OCI-LY7 (cell line): ENCODE measurements around the gene EDNRA. TPM values are rescaled to one million over a fixed set of nuclear protein-coding genes. Genes with fewer than 3 reads are reported as not detected.

Source experiments
- BruUV-seq: library from RNA; stranded (reverse); fragments of 400-500 nt; replicated peaks from 2 replicates; lab custom pipeline; 2021; lab: Mats Ljungman, UMichigan
- CTCF ChIA-PET: fragments of 300-600 bp; sonication (Branson Sonifier 250); formaldehyde crosslinking; loops from one replicate; lab custom pipeline; 2022; ENCODE audit warnings: antibody characterized with exemption; ENCODE audit not compliant: unreplicated experiment; lab: Charles Lee
- POLR2A ChIA-PET: fragments of 300-600 bp; sonication (Branson Sonifier 250); formaldehyde crosslinking; loops from one replicate; lab custom pipeline; 2022; ENCODE audit warnings: antibody characterized with exemption; lab: Charles Lee
- DNase-seq: peaks from one replicate; pipeline ENCODE4 v3.0.0-alpha.2; 2015; ENCODE audit warnings: low spot score
- H2AFZ ChIP-seq: fragments of 200-600 bp; sonication (generic), shearing (Covaris generic); 2 replicates; pipeline ENCODE4 v1.6.1; 2014; ENCODE audit warnings: mild to moderate bottlenecking, antibody characterized with exemption, low read length, moderate library complexity
- H3K27ac ChIP-seq: fragments of 200-600 bp; sonication (generic); 2 replicates; pipeline ENCODE4 v1.5.1; 2014; ENCODE audit warnings: mixed run types, low read depth, mild to moderate bottlenecking, moderate library complexity, low read length, inconsistent platforms; ENCODE audit not compliant: poor library complexity, severe bottlenecking
- H3K36me3 ChIP-seq: fragments of 200-600 bp; sonication (generic); 2 replicates; pipeline ENCODE4 v1.6.1; 2014; ENCODE audit warnings: mild to moderate bottlenecking, antibody characterized with exemption, low read length, moderate library complexity, mixed read lengths; ENCODE audit not compliant: insufficient read depth
- H3K4me1 ChIP-seq: fragments of 200-600 bp; sonication (generic); 2 replicates; pipeline ENCODE4 v1.5.1; 2014; ENCODE audit warnings: mild to moderate bottlenecking, low read length; ENCODE audit not compliant: insufficient read depth, poor library complexity, severe bottlenecking
- H3K4me2 ChIP-seq: fragments of 200-600 bp; sonication (generic); 2 replicates; pipeline ENCODE4 v1.6.1; 2014; ENCODE audit warnings: mild to moderate bottlenecking, low read length
- H3K4me3 ChIP-seq: fragments of 200-600 bp; sonication (generic); 2 replicates; pipeline ENCODE4 v1.5.1; 2014; ENCODE audit warnings: mild to moderate bottlenecking, low read depth, low read length; ENCODE audit not compliant: poor library complexity, severe bottlenecking
- H3K79me2 ChIP-seq: fragments of 200-600 bp; sonication (generic); 2 replicates; pipeline ENCODE4 v1.6.1; 2016; ENCODE audit warnings: low read depth, mild to moderate bottlenecking, low read length, moderate library complexity, mixed read lengths; ENCODE audit not compliant: insufficient read depth
- H3K9me2 ChIP-seq: fragments of 200-600 bp; sonication (generic); 2 replicates; pipeline ENCODE4 v1.6.1; 2016; ENCODE audit warnings: mild to moderate bottlenecking, low read length, mixed read lengths; ENCODE audit not compliant: insufficient read depth
- H3K9me3 ChIP-seq: fragments of 200-600 bp; sonication (generic); 2 replicates; pipeline ENCODE4 v1.6.1; 2014; ENCODE audit warnings: mild to moderate bottlenecking, mixed run types, low read length, mixed read lengths
- H4K20me1 ChIP-seq: fragments of 200-600 bp; sonication (generic); 2 replicates; pipeline ENCODE4 v1.6.1; 2014; ENCODE audit warnings: mild to moderate bottlenecking, antibody characterized with exemption, low read length, moderate library complexity, mixed read lengths; ENCODE audit not compliant: insufficient read depth
- CTCF ChIP-seq: fragments of 200-600 bp; sonication (generic); conservative IDR thresholded peaks from 2 replicates; pipeline ENCODE4 v1.5.1; 2014; ENCODE audit warnings: mild to moderate bottlenecking, antibody characterized with exemption, low read length, moderate library complexity, mixed read lengths
- EZH2phosphoT487 ChIP-seq: fragments of 200-600 bp; sonication (generic); IDR thresholded peaks from 2 replicates; pipeline ENCODE4 v1.6.1; 2018; ENCODE audit warnings: low read depth, borderline replicate concordance, mild to moderate bottlenecking, mixed run types, antibody characterized with exemption, low read length, moderate library complexity, mixed read lengths
- intact Hi-C: fragments of 100-400 bp; cut with micrococcal nuclease; formaldehyde crosslinking; loops from one replicate; pipeline ENCODE4 v1.10.0; 2022; ENCODE audit not compliant: unreplicated experiment
- total RNA-seq, 2 experiments: library from RNA; depleted of rRNA in 1 of 2; stranded (reverse); fragments of >200 nt in 1 of 2; shearing (Covaris generic) in 1 of 2; gene quantifications; 2 replicates each; pipeline ENCODE4 v1.2.3, GENCODE V29; 2014 to 2022

EDNRA gene
- total RNA-seq, 2 experiments from 2014 or later, result not detected

GRCh38 chr4:147548256-147548655 is 67.4 kb downstream of the EDNRA start:
- H3K4me1 ChIP-seq, result no peaks in the 10 kb centered on the region
- TF ChIP-seq CTCF (no peak), EZH2phosphoT487 (no peak)
- POLR2A ChIA-PET, result interaction anchor here (0.7 to 0.8 kb wide), 2 partner anchors 69 to 405 kb away, joined by 3 to 4 read pairs; partner anchors contain the start of gene TMEM184C
- DNase-seq, result no peak
- intact Hi-C loops, result no loop called here
- no peak overlapping the region for H3K4me2 ChIP-seq
- no peak overlapping the region for H3K27ac ChIP-seq
- no peaks in the 10 kb centered on the region for H3K36me3 ChIP-seq
- H3K79me2 ChIP-seq, result no peaks in the 10 kb centered on the region
- no peak overlapping the region for H2AFZ ChIP-seq
- H3K9me2 ChIP-seq, result no peaks in the 10 kb centered on the region
- CTCF ChIA-PET, result no interaction called here
- no TSS peak for BruUV-seq
- no peaks in the 10 kb centered on the region for H3K9me3 ChIP-seq
- no peaks in the 10 kb centered on the region for H4K20me1 ChIP-seq
- H3K4me3 ChIP-seq, result no peak overlapping the region

GRCh38 chr4:147550626-147551246 is 69.8 kb downstream of the EDNRA start:
- H2AFZ ChIP-seq, result no peak overlapping the region

More at GRCh38 chr4:147550626-147551246, 69.8 kb downstream of the EDNRA start:
- Histone ChIP-seq H3K79me2 (no peaks in the 10 kb centered on the region), H3K27ac (no peak overlapping the region), H3K36me3 (no peaks in the 10 kb centered on the region), H3K9me2 (no peaks in the 10 kb centered on the region), H3K4me1 (no peaks in the 10 kb centered on the region), H4K20me1 (no peaks in the 10 kb centered on the region), H3K4me2 (no peak overlapping the region), H3K9me3 (no peaks in the 10 kb centered on the region), H3K4me3 (no peak overlapping the region)
- ChIA-PET CTCF (no interaction called here), POLR2A (no interaction called here)
- intact Hi-C loops, result no loop called here
- TF ChIP-seq CTCF (no peak), EZH2phosphoT487 (no peak)
- no peak for DNase-seq
- BruUV-seq, result no TSS peak
